GF-D8 (cell line): ENCODE data around the gene SCN5A.

Experiments
- DNase-seq: peaks from one replicate; lab custom pipeline; 2025; lab: John Stamatoyannopoulos, UW

SCN5A gene

GRCh38 chr3:38601956-38602550 lies 47.4 kb downstream of the SCN5A start:
- no peak for DNase-seq

- no peak for DNase-seq
These were observed 48.9 kb downstream of the SCN5A start for GRCh38 chr3:38600551-38600950.

GRCh38 chr3:38599886-38600285 lies 49.6 kb downstream of the SCN5A start:
- no peak for DNase-seq

- DNase-seq = no peak
These were observed 50.7 kb downstream of the SCN5A start for GRCh38 chr3:38598791-38599190.

- no peak for DNase-seq
These were observed 51.9 kb downstream of the SCN5A start for GRCh38 chr3:38597502-38598060.

GRCh38 chr3:38595393-38595792 lies 54.1 kb downstream of the SCN5A start:
- DNase-seq = no peak

GRCh38 chr3:38590521-38590920 lies 59.0 kb downstream of the SCN5A start:
- no peak for DNase-seq

- no peak for DNase-seq
These were observed 60.2 kb downstream of the SCN5A start for GRCh38 chr3:38588995-38589937.

- DNase-seq = no peak
These were observed 61.0 kb downstream of the SCN5A start for GRCh38 chr3:38588371-38588971.

GRCh38 chr3:38587548-38588131 lies 61.8 kb downstream of the SCN5A start:
- no peak for DNase-seq

- DNase-seq = no peak
These were observed 62.7 kb downstream of the SCN5A start for GRCh38 chr3:38586546-38587520.

GRCh38 chr3:38585791-38586420 lies 63.6 kb downstream of the SCN5A start:
- DNase-seq = no peak

GRCh38 chr3:38583688-38584087 lies 65.8 kb downstream of the SCN5A start:
- no peak for DNase-seq

- DNase-seq = no peak
These were observed 66.4 kb downstream of the SCN5A start for GRCh38 chr3:38582941-38583645.

- DNase-seq = no peak
These were observed 67.2 kb downstream of the SCN5A start for GRCh38 chr3:38582316-38582715.

- no peak for DNase-seq
These were observed 67.7 kb downstream of the SCN5A start for GRCh38 chr3:38581774-38582173.

- no peak for DNase-seq
These were observed 68.8 kb downstream of the SCN5A start for GRCh38 chr3:38580450-38581382.

- no peak for DNase-seq
These were observed 69.7 kb downstream of the SCN5A start for GRCh38 chr3:38579551-38580449.
